ENCODE results near the gene TTLL4.

The TTLL4 gene

DNA sequence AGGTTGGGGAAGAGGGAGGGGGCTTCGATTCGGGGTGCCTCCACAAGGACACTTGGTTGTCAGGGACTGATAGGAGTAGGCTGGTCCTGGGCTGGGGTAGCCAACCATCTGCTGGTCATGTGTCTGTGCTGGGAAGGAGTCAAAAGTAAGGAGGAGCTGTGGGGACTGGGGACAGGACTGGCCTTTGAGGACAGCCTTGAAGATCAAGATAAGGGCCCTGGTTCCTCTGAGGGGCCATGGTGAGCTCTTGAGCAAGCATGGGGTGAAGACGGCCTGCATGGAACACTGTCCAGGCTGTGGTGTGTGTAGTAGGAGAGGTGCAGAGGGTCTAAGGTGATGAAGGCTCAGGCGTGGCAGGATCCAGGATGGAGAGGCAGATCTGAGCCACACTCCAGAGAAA is 73.1 kb downstream of the TTLL4 start:
- Histone ChIP-seq H3K27me3 (ENCODE audit: insufficient read depth, low read depth, severe bottlenecking) (no peaks in the 10 kb centered on the region), H3K4me3 (ENCODE audit: low read depth, low read length) (no peak overlapping the region)
- TF ChIP-seq, protein P1, sequence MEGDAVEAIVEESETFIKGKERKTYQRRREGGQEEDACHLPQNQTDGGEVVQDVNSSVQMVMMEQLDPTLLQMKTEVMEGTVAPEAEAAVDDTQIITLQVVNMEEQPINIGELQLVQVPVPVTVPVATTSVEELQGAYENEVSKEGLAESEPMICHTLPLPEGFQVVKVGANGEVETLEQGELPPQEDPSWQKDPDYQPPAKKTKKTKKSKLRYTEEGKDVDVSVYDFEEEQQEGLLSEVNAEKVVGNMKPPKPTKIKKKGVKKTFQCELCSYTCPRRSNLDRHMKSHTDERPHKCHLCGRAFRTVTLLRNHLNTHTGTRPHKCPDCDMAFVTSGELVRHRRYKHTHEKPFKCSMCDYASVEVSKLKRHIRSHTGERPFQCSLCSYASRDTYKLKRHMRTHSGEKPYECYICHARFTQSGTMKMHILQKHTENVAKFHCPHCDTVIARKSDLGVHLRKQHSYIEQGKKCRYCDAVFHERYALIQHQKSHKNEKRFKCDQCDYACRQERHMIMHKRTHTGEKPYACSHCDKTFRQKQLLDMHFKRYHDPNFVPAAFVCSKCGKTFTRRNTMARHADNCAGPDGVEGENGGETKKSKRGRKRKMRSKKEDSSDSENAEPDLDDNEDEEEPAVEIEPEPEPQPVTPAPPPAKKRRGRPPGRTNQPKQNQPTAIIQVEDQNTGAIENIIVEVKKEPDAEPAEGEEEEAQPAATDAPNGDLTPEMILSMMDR (IDR thresholded peaks at IDR 0.05; ENCODE audit: low read depth, low read length) = no peak

GRCh38 chr2:218785103-218785502 is 74.5 kb downstream of the TTLL4 start:
- no peaks in the 10 kb centered on the region for H3K27me3 ChIP-seq (ENCODE audit: insufficient read depth, low read depth, severe bottlenecking)
- no peak overlapping the region for H3K27ac ChIP-seq
- no peaks in the 10 kb centered on the region for H3K36me3 ChIP-seq
- no peak overlapping the region for H3K4me3 ChIP-seq (ENCODE audit: low read depth, low read length)
- TF ChIP-seq, protein P1 (IDR thresholded peaks at IDR 0.05; ENCODE audit: low read depth, low read length) = no peak
- H3K9me3 ChIP-seq (ENCODE audit: severe bottlenecking) = no peaks in the 10 kb centered on the region
- peak; percentile 40 for DNase-seq

More for the DNA sequence above, 73.1 kb downstream of the TTLL4 start:
- no peak for DNase-seq
- Histone ChIP-seq H3K9me3 (ENCODE audit: severe bottlenecking) (peaks cover 2% of the 10 kb centered on the region), H3K27ac (no peak overlapping the region), H3K36me3 (no peaks in the 10 kb centered on the region)

GRCh38 chr2:218786133-218786532 is 75.5 kb downstream of the TTLL4 start:
- TF ChIP-seq, protein P1 (IDR thresholded peaks at IDR 0.05; ENCODE audit: low read depth, low read length) = no peak

DNA sequence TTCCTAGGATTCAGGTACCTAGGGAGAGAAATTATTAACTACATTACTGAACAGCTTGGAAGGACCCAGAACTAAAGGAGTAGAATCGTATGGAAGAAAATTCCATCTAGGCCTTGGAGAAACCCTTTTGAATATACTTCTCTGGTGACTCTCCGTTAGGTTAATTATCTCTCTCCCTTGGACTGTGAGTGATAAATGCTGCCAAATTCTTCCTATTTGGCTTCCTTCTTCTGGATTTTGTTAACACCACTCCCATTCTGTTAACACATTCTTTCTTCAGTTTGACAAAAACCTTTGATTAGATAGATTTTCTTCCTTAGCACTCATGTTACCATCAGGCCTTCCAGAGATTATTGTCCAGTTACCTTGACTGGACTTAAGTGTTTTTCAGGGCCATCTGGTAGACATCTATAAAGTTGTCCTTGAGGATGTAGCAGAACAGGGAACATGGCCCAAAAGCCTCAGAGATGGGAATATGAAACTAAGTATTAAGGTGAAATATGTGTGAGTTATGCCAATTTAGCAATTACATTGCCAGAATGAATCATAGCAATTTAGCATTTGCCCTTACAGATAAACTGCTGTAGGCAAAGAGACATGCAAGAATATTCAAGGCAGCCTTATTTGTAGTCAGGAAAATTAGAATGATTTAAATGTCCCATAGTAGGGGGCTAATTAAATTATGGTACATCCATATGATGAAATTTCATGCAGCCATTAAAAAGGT is 78.1 kb downstream of the TTLL4 start:
- Histone ChIP-seq H3K27ac (no peak overlapping the region), H3K9me3 (ENCODE audit: severe bottlenecking) (no peaks in the 10 kb centered on the region), H3K4me3 (ENCODE audit: low read depth, low read length) (no peak overlapping the region), H3K36me3 (no peaks in the 10 kb centered on the region), H3K27me3 (ENCODE audit: insufficient read depth, low read depth, severe bottlenecking) (no peaks in the 10 kb centered on the region)
- TF ChIP-seq, protein P1 (IDR thresholded peaks at IDR 0.05; ENCODE audit: low read depth, low read length) = no peak
- no peak for DNase-seq

More at GRCh38 chr2:218786133-218786532, 75.5 kb downstream of the TTLL4 start:
- Histone ChIP-seq H3K36me3 (no peaks in the 10 kb centered on the region), H3K4me3 (ENCODE audit: low read depth, low read length) (no peak overlapping the region), H3K27ac (no peak overlapping the region), H3K27me3 (ENCODE audit: insufficient read depth, low read depth, severe bottlenecking) (no peaks in the 10 kb centered on the region), H3K9me3 (ENCODE audit: severe bottlenecking) (no peaks in the 10 kb centered on the region)
- no peak for DNase-seq

GRCh38 chr2:218792433-218792832 is 81.8 kb downstream of the TTLL4 start:
- TF ChIP-seq, protein P1 (IDR thresholded peaks at IDR 0.05; ENCODE audit: low read depth, low read length) = no peak
- Histone ChIP-seq H3K36me3 (no peaks in the 10 kb centered on the region), H3K27ac (no peak overlapping the region), H3K9me3 (ENCODE audit: severe bottlenecking) (no peaks in the 10 kb centered on the region), H3K27me3 (ENCODE audit: insufficient read depth, low read depth, severe bottlenecking) (no peaks in the 10 kb centered on the region), H3K4me3 (ENCODE audit: low read depth, low read length) (no peak overlapping the region)
- no peak for DNase-seq

GRCh38 chr2:218796691-218797090 is 86.1 kb downstream of the TTLL4 start:
- Histone ChIP-seq H3K4me3 (ENCODE audit: low read depth, low read length) (no peak overlapping the region), H3K9me3 (ENCODE audit: severe bottlenecking) (no peaks in the 10 kb centered on the region), H3K36me3 (no peaks in the 10 kb centered on the region), H3K27me3 (ENCODE audit: insufficient read depth, low read depth, severe bottlenecking) (no peaks in the 10 kb centered on the region), H3K27ac (no peak overlapping the region)
- TF ChIP-seq, protein P1 (IDR thresholded peaks at IDR 0.05; ENCODE audit: low read depth, low read length) = no peak
- no peak for DNase-seq

Data from WERI-Rb-1 (cell line).